ENCODE data around the gene CADPS2.

DNA sequence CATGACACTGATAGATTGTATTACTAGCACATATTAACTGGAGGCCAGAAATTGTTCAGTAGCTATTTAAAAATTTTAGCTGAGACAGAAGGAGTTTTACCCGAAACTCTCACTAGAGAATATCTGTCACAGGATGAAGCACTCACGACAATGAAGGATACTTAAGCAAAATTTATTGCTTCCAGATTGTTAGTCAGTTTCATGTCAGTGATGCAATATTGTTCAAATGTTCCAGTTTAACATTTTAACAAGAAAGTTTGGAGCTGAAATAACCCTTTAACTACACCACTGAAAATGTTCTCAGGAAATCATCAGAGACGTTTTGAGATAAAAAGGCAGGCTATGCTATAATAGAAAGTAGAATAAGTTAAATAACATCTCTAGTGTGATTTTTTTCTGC, 15.0 kb upstream of the CADPS2 start:
- TF ChIP-seq, protein P1, sequence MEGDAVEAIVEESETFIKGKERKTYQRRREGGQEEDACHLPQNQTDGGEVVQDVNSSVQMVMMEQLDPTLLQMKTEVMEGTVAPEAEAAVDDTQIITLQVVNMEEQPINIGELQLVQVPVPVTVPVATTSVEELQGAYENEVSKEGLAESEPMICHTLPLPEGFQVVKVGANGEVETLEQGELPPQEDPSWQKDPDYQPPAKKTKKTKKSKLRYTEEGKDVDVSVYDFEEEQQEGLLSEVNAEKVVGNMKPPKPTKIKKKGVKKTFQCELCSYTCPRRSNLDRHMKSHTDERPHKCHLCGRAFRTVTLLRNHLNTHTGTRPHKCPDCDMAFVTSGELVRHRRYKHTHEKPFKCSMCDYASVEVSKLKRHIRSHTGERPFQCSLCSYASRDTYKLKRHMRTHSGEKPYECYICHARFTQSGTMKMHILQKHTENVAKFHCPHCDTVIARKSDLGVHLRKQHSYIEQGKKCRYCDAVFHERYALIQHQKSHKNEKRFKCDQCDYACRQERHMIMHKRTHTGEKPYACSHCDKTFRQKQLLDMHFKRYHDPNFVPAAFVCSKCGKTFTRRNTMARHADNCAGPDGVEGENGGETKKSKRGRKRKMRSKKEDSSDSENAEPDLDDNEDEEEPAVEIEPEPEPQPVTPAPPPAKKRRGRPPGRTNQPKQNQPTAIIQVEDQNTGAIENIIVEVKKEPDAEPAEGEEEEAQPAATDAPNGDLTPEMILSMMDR (IDR thresholded peaks at IDR 0.05; ENCODE audit: insufficient read depth, low read length), result no peak
- TF ChIP-seq POLR2AphosphoS5 (IDR thresholded peaks at IDR 0.05; ENCODE audit: low read depth), result no peak
- TF ChIP-seq, protein P2, sequence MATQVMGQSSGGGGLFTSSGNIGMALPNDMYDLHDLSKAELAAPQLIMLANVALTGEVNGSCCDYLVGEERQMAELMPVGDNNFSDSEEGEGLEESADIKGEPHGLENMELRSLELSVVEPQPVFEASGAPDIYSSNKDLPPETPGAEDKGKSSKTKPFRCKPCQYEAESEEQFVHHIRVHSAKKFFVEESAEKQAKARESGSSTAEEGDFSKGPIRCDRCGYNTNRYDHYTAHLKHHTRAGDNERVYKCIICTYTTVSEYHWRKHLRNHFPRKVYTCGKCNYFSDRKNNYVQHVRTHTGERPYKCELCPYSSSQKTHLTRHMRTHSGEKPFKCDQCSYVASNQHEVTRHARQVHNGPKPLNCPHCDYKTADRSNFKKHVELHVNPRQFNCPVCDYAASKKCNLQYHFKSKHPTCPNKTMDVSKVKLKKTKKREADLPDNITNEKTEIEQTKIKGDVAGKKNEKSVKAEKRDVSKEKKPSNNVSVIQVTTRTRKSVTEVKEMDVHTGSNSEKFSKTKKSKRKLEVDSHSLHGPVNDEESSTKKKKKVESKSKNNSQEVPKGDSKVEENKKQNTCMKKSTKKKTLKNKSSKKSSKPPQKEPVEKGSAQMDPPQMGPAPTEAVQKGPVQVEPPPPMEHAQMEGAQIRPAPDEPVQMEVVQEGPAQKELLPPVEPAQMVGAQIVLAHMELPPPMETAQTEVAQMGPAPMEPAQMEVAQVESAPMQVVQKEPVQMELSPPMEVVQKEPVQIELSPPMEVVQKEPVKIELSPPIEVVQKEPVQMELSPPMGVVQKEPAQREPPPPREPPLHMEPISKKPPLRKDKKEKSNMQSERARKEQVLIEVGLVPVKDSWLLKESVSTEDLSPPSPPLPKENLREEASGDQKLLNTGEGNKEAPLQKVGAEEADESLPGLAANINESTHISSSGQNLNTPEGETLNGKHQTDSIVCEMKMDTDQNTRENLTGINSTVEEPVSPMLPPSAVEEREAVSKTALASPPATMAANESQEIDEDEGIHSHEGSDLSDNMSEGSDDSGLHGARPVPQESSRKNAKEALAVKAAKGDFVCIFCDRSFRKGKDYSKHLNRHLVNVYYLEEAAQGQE (IDR thresholded peaks at IDR 0.05; ENCODE audit: insufficient replicate concordance, low read depth), result no peak

Measured in HL-60 (cell line).